H1 (cell line): ENCODE data around the gene ZBTB16. TPM values are rescaled to one million over a fixed set of nuclear protein-coding genes. Genes with fewer than 3 reads are reported as not detected.

Experiments used
- CTCF ChIA-PET: fragments of 300-600 bp; sonication (Branson Sonifier 250); formaldehyde crosslinking; loops from one replicate; lab custom pipeline; 2021; ENCODE audit not compliant: partially characterized antibody; lab: Charles Lee
- POLR2A ChIA-PET: fragments of 300-600 bp; sonication (Branson Sonifier 250); formaldehyde crosslinking; loops from one replicate; lab custom pipeline; 2021; ENCODE audit warnings: inconsistent platforms; ENCODE audit not compliant: partially characterized antibody; lab: Charles Lee
- DNase-seq, 2 experiments: peaks; one replicate each; pipeline versions ENCODE4 v3.0.0 to v3.0.0-alpha.2; 2010 to 2022; ENCODE audit warnings: low spot score in 2 of 2, low read depth in 1 of 2, mixed read lengths in 1 of 2
- FAIRE-seq: peaks from 2 replicates; lab custom pipeline; 2011; peaks lifted over from hg19 to GRCh38; lab: Jason Lieb, UNC
- H2AFZ ChIP-seq: 2 replicates; pipeline ENCODE4 v1.8.1; 2012; ENCODE audit warnings: low read length, inconsistent platforms
- H2AK5ac ChIP-seq: 2 replicates; pipeline ENCODE4 v1.6.1; 2013; ENCODE audit warnings: low read depth, low read length
- H2BK120ac ChIP-seq: replicated peaks from 2 replicates; pipeline ENCODE3; 2013; ENCODE audit warnings: low read depth, low read length, inconsistent platforms
- H2BK12ac ChIP-seq: 2 replicates; pipeline ENCODE4 v1.6.1; 2013; ENCODE audit warnings: low read depth, low read length
- H2BK15ac ChIP-seq: 2 replicates; pipeline ENCODE4 v1.6.1; 2013; ENCODE audit warnings: low read length
- H2BK20ac ChIP-seq: 2 replicates; pipeline ENCODE4 v1.6.1; 2013; ENCODE audit warnings: low read length
- H2BK5ac ChIP-seq: 2 replicates; pipeline ENCODE4 v1.6.1; 2013; ENCODE audit warnings: low read depth, low read length
- H3K14ac ChIP-seq: 2 replicates; pipeline ENCODE4 v1.6.1; 2013; ENCODE audit warnings: inconsistent platforms; ENCODE audit not compliant: insufficient read length
- H3K18ac ChIP-seq: 2 replicates; pipeline ENCODE4 v1.6.1; 2013; ENCODE audit warnings: low read length; ENCODE audit errors: extremely low read depth
- H3K23ac ChIP-seq: 2 replicates; pipeline ENCODE4 v1.6.1; 2013; ENCODE audit warnings: inconsistent platforms; ENCODE audit not compliant: insufficient read length
- H3K23me2 ChIP-seq: 2 replicates; pipeline ENCODE4 v1.6.1; 2013; ENCODE audit warnings: low read depth, low read length
- H3K27ac ChIP-seq: 2 replicates; pipeline ENCODE4 v1.6.1; 2011; ENCODE audit warnings: low read depth, low read length, inconsistent platforms
- H3K27me3 ChIP-seq, 4 experiments: replicated peaks in 1 of 4; 1 replicate in 1 of 4; 2 replicates in 3 of 4; pipeline versions ENCODE4 v1.6.1 to v1.8.1; 2011 to 2013; ENCODE audit warnings: low read length in 3 of 4, mild to moderate bottlenecking in 3 of 4, inconsistent platforms in 2 of 4, mixed read lengths in 2 of 4, moderate library complexity in 1 of 4; ENCODE audit not compliant: control insufficient read depth in 3 of 4, insufficient read depth in 3 of 4; ENCODE audit errors: extremely low read depth in 1 of 4
- H3K36me3 ChIP-seq, 4 experiments: 2 replicates each; pipeline versions ENCODE4 v1.6.1 to v1.8.1; 2011 to 2013; ENCODE audit warnings: mild to moderate bottlenecking in 4 of 4, low read length in 3 of 4, moderate library complexity in 2 of 4, control low read depth in 1 of 4, inconsistent platforms in 1 of 4; ENCODE audit not compliant: insufficient read depth in 4 of 4, control insufficient read depth in 2 of 4
- H3K4ac ChIP-seq: replicated peaks from 2 replicates; pipeline ENCODE3; 2013; ENCODE audit warnings: low read length, low read depth, mixed read lengths, inconsistent platforms; ENCODE audit not compliant: insufficient read length
- H3K4me1 ChIP-seq, 4 experiments: replicated peaks in 1 of 4; 1 replicate in 1 of 4; 2 replicates in 3 of 4; pipeline versions ENCODE4 v1.6.1 to v1.8.1; 2011 to 2013; ENCODE audit warnings: low read length in 3 of 4, inconsistent platforms in 2 of 4, mixed read lengths in 1 of 4; ENCODE audit not compliant: insufficient read depth in 4 of 4, control insufficient read depth in 3 of 4
- H3K4me2 ChIP-seq, 2 experiments: 2 replicates each; pipeline versions ENCODE4 v1.6.1 to v1.8.1; 2011 to 2013; ENCODE audit warnings: low read depth in 2 of 2, low read length in 2 of 2, control low read depth in 1 of 2, inconsistent platforms in 1 of 2, mild to moderate bottlenecking in 1 of 2; ENCODE audit not compliant: insufficient read depth in 1 of 2
- H3K4me3 ChIP-seq, 4 experiments: fragments of 200-600, 300-600 bp in 1 of 4; sonication (generic), shearing (Covaris generic), sonication (Bioruptor Twin) in 1 of 4; 2 replicates each; pipeline versions ENCODE4 v1.5.1 to v1.8.1; 2011 to 2016; ENCODE audit warnings: low read length in 4 of 4, low read depth in 3 of 4, control low read depth in 2 of 4, inconsistent platforms in 2 of 4, mild to moderate bottlenecking in 2 of 4, mixed read lengths in 1 of 4, moderate library complexity in 1 of 4; ENCODE audit not compliant: insufficient read depth in 2 of 4; ENCODE audit errors: extremely low read depth in 1 of 4
- H3K56ac ChIP-seq: replicated peaks from 2 replicates; pipeline ENCODE3; 2013; ENCODE audit warnings: low read depth, mild to moderate bottlenecking, mixed read lengths, low read length, inconsistent platforms; ENCODE audit not compliant: insufficient read length
- H3K79me1 ChIP-seq: 2 replicates; pipeline ENCODE4 v1.6.1; 2013; ENCODE audit warnings: low read depth, low read length, control low read depth
- H3K79me2 ChIP-seq, 2 experiments: 2 replicates each; pipeline versions ENCODE4 v1.6.1 to v1.8.1; 2012 to 2013; ENCODE audit warnings: low read length in 2 of 2, mild to moderate bottlenecking in 2 of 2, inconsistent platforms in 1 of 2; ENCODE audit not compliant: insufficient read depth in 2 of 2, control insufficient read depth in 1 of 2
- H3K9ac ChIP-seq, 4 experiments: replicated peaks in 1 of 4; 1 replicate in 1 of 4; 2 replicates in 3 of 4; pipeline versions ENCODE4 v1.6.1 to v1.8.1; 2011 to 2013; ENCODE audit warnings: low read depth in 3 of 4, low read length in 3 of 4, control low read depth in 2 of 4, mild to moderate bottlenecking in 2 of 4, moderate library complexity in 2 of 4, inconsistent platforms in 1 of 4; ENCODE audit errors: extremely low read depth in 1 of 4
- H3K9me3 ChIP-seq, 2 experiments: 2 replicates each; pipeline versions ENCODE4 v1.6.1 to v1.8.1; 2012 to 2013; ENCODE audit warnings: mild to moderate bottlenecking in 2 of 2, moderate library complexity in 2 of 2, control low read depth in 1 of 2, inconsistent platforms in 1 of 2, low read depth in 1 of 2, low read length in 1 of 2, mixed read lengths in 1 of 2; ENCODE audit not compliant: insufficient read depth in 2 of 2
- H4K20me1 ChIP-seq, 2 experiments: replicated peaks in 1 of 2; 2 replicates each; pipeline versions ENCODE3 to v1.8.1; 2011 to 2013; ENCODE audit warnings: inconsistent platforms in 2 of 2, low read length in 2 of 2, mild to moderate bottlenecking in 1 of 2; ENCODE audit not compliant: insufficient read depth in 2 of 2, control insufficient read depth in 1 of 2
- H4K5ac ChIP-seq: 2 replicates; pipeline ENCODE4 v1.6.1; 2013; ENCODE audit warnings: low read length, low read depth, mixed read lengths, inconsistent platforms; ENCODE audit not compliant: insufficient read length
- H4K8ac ChIP-seq: 2 replicates; pipeline ENCODE4 v1.8.0; 2013; ENCODE audit warnings: mild to moderate bottlenecking, moderate library complexity, low read length, inconsistent platforms; ENCODE audit not compliant: insufficient read depth; ENCODE audit errors: extremely low read depth
- H4K91ac ChIP-seq: replicated peaks from 2 replicates; pipeline ENCODE3; 2013; ENCODE audit warnings: low read length, mixed read lengths, inconsistent platforms; ENCODE audit not compliant: insufficient read length
- ASH2L ChIP-seq: fragments of 200-600, 300-600 bp; sonication (generic); IDR thresholded peaks from one replicate; pipeline ENCODE4 v1.7.1; 2017; ENCODE audit warnings: low read length
- CBX5 ChIP-seq: fragments of 300-800, 300-1000 bp; sonication (generic); IDR thresholded peaks from 2 replicates; pipeline ENCODE4 v1.7.1; 2016; ENCODE audit warnings: antibody characterized with exemption, low read length, low read depth
- CBX8 ChIP-seq: fragments of 300-800, 300-1000 bp; sonication (generic); IDR thresholded peaks from 2 replicates; pipeline ENCODE4 v1.7.1; 2016; ENCODE audit warnings: low read depth, low read length, borderline replicate concordance
- CHD1 ChIP-seq: IDR thresholded peaks from 2 replicates; pipeline ENCODE4 v1.6.1; 2012; ENCODE audit warnings: low read depth, low read length, improper control_type of control experiment
- EZH2 ChIP-seq: fragments of 200-600 bp; sonication (generic); IDR thresholded peaks from 2 replicates; pipeline ENCODE4 v1.7.1; 2012; ENCODE audit warnings: low read depth, mild to moderate bottlenecking, moderate library complexity, low read length, inconsistent platforms; ENCODE audit not compliant: severe bottlenecking
- POLR2AphosphoS5 ChIP-seq: IDR thresholded peaks from 2 replicates; pipeline ENCODE4 v1.6.1; 2011; ENCODE audit warnings: low read depth, low read length
- RXRA ChIP-seq: IDR thresholded peaks from 2 replicates; pipeline ENCODE4 v1.6.1; 2011; ENCODE audit warnings: low read depth, mild to moderate bottlenecking, low read length, moderate library complexity; ENCODE audit not compliant: insufficient read depth
- SAP30 ChIP-seq: fragments of 300-600 bp; sonication (generic); IDR thresholded peaks from 2 replicates; pipeline ENCODE4 v1.7.1; 2012; ENCODE audit warnings: low read length, moderate library complexity, mild to moderate bottlenecking, inconsistent platforms; ENCODE audit not compliant: insufficient read depth, insufficient replicate concordance
- TAF1 ChIP-seq: IDR thresholded peaks from 2 replicates; pipeline ENCODE4 v1.6.1; 2011; ENCODE audit warnings: mild to moderate bottlenecking, low read depth, low read length
- YY1 ChIP-seq: IDR thresholded peaks from 2 replicates; pipeline ENCODE4 v1.6.1; 2011; ENCODE audit warnings: low read depth, mild to moderate bottlenecking, low read length
- WGBS, 2 experiments: shearing (Covaris generic) in 1 of 2; methylation state at CpG; one replicate each; pipeline versions ENCODE4 v1.1.6 to v1.1.7; 2013 to 2015; ENCODE audit warnings: low lambda C conversion rate in 2 of 2, mixed read lengths in 2 of 2, inconsistent platforms in 1 of 2, low coverage in 1 of 2, missing lambda C conversion rate in 1 of 2; ENCODE audit not compliant: insufficient replicate concordance in 2 of 2, insufficient coverage in 1 of 2, insufficient read length in 1 of 2; ENCODE audit errors: extremely low coverage in 1 of 2, missing lambda C conversion rate in 1 of 2; 5-methylcytosine and 5-hydroxymethylcytosine counted together
- polyA plus RNA-seq, 7 experiments: library from polyadenylated mRNA; depleted of rRNA in 3 of 7; stranded (reverse) in 5 of 7; unstranded in 2 of 7; fragments of >200 nt in 5 of 7; fragments of 200-250 nt in 2 of 7; gene quantifications; 1 replicate in 5 of 7; 2 replicates in 1 of 7; 4 replicates in 1 of 7; pipeline versions ENCODE4 v1.2.1 to v1.2.3, GENCODE V29; 2011 to 2013; ENCODE audit warnings: missing spikeins in 2 of 7, mixed read lengths in 2 of 7
- total RNA-seq: library from RNA; stranded (reverse); fragmentation: NEBNext Ultra II Directional; extraction: Animal tissue kit (Norgen Biotek cat#: 25700); gene quantifications from 2 replicates; pipeline ENCODE4 v1.2.1, GENCODE V29; 2021
- TF ChIP-seq, protein P1 (sequence below): IDR thresholded peaks from 2 replicates; pipeline ENCODE4 v1.6.1; 2012; ENCODE audit warnings: low read length, inconsistent platforms
- TF ChIP-seq, protein P2 (sequence below): IDR thresholded peaks from 2 replicates; pipeline ENCODE4 v1.6.1; 2012; ENCODE audit warnings: inconsistent platforms

Gene ZBTB16
- total and polyA plus RNA-seq, 2 of the 8 experiments (the other 6 are each of a cell fraction or from before 2014, with no cell fraction given): 0.12 to 0.61 TPM

DNA sequence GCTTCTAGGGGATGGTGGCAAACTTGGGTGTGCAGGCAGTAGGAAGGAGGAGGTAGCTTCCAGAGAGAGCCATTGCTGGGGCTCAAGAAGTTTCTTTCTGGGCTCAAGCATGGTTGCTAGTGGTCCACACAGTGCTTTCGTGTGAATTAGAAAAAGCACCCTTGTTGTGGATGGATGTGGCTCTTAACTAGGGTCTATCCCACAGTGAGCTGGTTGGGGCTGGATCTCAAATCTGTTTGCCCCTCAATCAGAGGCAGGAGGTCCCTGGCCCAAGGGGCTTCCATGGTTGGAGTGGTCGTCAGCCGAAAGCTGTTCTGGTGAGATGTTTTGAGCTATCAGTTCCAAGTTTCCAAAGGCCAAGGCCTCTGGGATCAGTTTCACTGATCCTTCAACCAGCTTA, 35.0 kb downstream of the ZBTB16 start:
- no peak for DNase-seq
- Histone ChIP-seq H3K79me2 (no peaks in the 10 kb centered on the region), H3K4ac (no peak overlapping the region), H3K79me1 (no peaks in the 10 kb centered on the region; the same call in 1 of the 2 replicates), H3K36me3 (no peaks in the 10 kb centered on the region), H4K20me1 (no peaks in the 10 kb centered on the region), H4K5ac (no peak overlapping the region), H3K4me2 (no peak overlapping the region), H2AFZ (no peak overlapping the region), H3K23ac (no peak overlapping the region), H2BK12ac (no peak overlapping the region), H3K18ac (no peak overlapping the region), H2BK120ac (no peak overlapping the region), H3K9ac (no peak overlapping the region), H3K4me3 (no peak overlapping the region), H4K8ac (no peak overlapping the region), H3K27ac (no peak overlapping the region), H3K14ac (no peak overlapping the region), H2BK5ac (no peak overlapping the region), H2BK20ac (no peak overlapping the region), H3K27me3 (no peaks in the 10 kb centered on the region), H3K23me2 (no peaks in the 10 kb centered on the region; the same call in 1 of the 2 replicates), H2AK5ac (no peak overlapping the region), H3K56ac (no peak overlapping the region), H3K9me3 (no peaks in the 10 kb centered on the region), H3K4me1 (peaks cover 0 to 7% (median 1%) of the 10 kb centered on the region in 4 experiments; a peak in 4 of 7 replicates), H4K91ac (no peak overlapping the region), H2BK15ac (no peak overlapping the region)
- 97% methylated on average over 3 of the region's 3 CpGs; no CpG with 5 or more reads in 1 of the 2 experiments for WGBS, 2 experiments
- ChIA-PET POLR2A (no interaction called here), CTCF (interaction anchor here (1.3 to 1.5 kb wide), 2 partner anchors 86 to 166 kb away, joined by 4 to 5 read pairs; no protein-coding TSS in a partner anchor)
- FAIRE-seq: no peak
- TF ChIP-seq POLR2AphosphoS5 (no peak), ASH2L (no peak), CHD1 (no peak), EZH2 (no peak), RXRA (no peak), TAF1 (no peak), YY1 (no peak), CBX5 (no peak), SAP30 (no peak), CBX8 (no peak)
- TF ChIP-seq, protein P1, sequence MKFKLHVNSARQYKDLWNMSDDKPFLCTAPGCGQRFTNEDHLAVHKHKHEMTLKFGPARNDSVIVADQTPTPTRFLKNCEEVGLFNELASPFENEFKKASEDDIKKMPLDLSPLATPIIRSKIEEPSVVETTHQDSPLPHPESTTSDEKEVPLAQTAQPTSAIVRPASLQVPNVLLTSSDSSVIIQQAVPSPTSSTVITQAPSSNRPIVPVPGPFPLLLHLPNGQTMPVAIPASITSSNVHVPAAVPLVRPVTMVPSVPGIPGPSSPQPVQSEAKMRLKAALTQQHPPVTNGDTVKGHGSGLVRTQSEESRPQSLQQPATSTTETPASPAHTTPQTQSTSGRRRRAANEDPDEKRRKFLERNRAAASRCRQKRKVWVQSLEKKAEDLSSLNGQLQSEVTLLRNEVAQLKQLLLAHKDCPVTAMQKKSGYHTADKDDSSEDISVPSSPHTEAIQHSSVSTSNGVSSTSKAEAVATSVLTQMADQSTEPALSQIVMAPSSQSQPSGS: no peak
- TF ChIP-seq, protein P2, sequence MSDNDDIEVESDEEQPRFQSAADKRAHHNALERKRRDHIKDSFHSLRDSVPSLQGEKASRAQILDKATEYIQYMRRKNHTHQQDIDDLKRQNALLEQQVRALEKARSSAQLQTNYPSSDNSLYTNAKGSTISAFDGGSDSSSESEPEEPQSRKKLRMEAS: no peak
